GM21723 (cell line): ENCODE results near the gene RPL36AL.
"Not testable (repeated sequence)": the region's sequence is repeated elsewhere in the genome, so short reads cannot be mapped to it uniquely, and the experiment has no call there.

ENCODE experiments used
- ATAC-seq: cut with Tn5 transposase; IDR thresholded peaks from one replicate; pipeline ENCODE4 v1.9.1; 2021; ENCODE audit warnings: mild to moderate bottlenecking, moderate library complexity; ENCODE audit not compliant: unreplicated experiment

RPL36AL gene

GRCh38 chr14:49620182-49621113 lies at the start of gene RPL36AL, which contains the start of gene MGAT2:
Gene RPL36AL, minus strand, starts transcription at chr14:49620626. Its CDS starts 1,522 bp downstream, at chr14:49619104.
Gene MGAT2, plus strand, starts transcription at chr14:49620799. Its CDS starts 470 bp downstream, at chr14:49621269.
- ATAC-seq: peak; percentile 91

GRCh38 chr14:49659526-49660455 lies 39.4 kb upstream of the RPL36AL start:
- no peak for ATAC-seq

GRCh38 chr14:49657500-49657899 lies 37.1 kb upstream of the RPL36AL start:
- ATAC-seq: not testable (repeated sequence)

GRCh38 chr14:49654511-49654910 lies 34.1 kb upstream of the RPL36AL start:
- no peak for ATAC-seq

GRCh38 chr14:49653508-49653907 lies 33.1 kb upstream of the RPL36AL start:
- no peak for ATAC-seq

GRCh38 chr14:49642163-49642562 lies 21.7 kb upstream of the RPL36AL start:
- ATAC-seq: no peak

GRCh38 chr14:49641697-49642129 lies 21.3 kb upstream of the RPL36AL start:
- ATAC-seq: no peak

GRCh38 chr14:49640540-49641417 lies 20.4 kb upstream of the RPL36AL start:
- ATAC-seq: no peak

- no peak for ATAC-seq
Measured at GRCh38 chr14:49637534-49638078, 17.2 kb upstream of the RPL36AL start.

- no peak for ATAC-seq
Measured at GRCh38 chr14:49636866-49637265, 16.4 kb upstream of the RPL36AL start.

GRCh38 chr14:49634547-49635334 lies 14.3 kb upstream of the RPL36AL start, which contains the start of gene DNAAF2:
Gene DNAAF2, minus strand, starts transcription at chr14:49635244. Its CDS starts 95 bp downstream, at chr14:49635149.
- peak; percentile 35 for ATAC-seq

- peak; percentile 77 for ATAC-seq
Measured at GRCh38 chr14:49633640-49634546, 13.5 kb upstream of the RPL36AL start.

- ATAC-seq: no peak
Measured at GRCh38 chr14:49623941-49624839, 3.8 kb upstream of the RPL36AL start.

- ATAC-seq: no peak
Measured at GRCh38 chr14:49623387-49623786, 3.0 kb upstream of the RPL36AL start.

- no peak for ATAC-seq
Measured at GRCh38 chr14:49622022-49622607, 1.7 kb upstream of the RPL36AL start.

GRCh38 chr14:49621114-49621881 lies 872 bp upstream of the RPL36AL start:
- peak; percentile 30 for ATAC-seq
